WTC11 (cell line): Measurements from ENCODE around the gene HELB. TPM values are rescaled to one million over a fixed set of nuclear protein-coding genes. Genes with fewer than 3 reads are reported as not detected.
A peak's percentile ranks its signal among the peaks of the same experiment; 100 is the strongest.

Source experiments
- ATAC-seq: fragments of 200-7000 bp; cut with Tn5 transposase; 2 replicates; pipeline ENCODE4 v1.10.0; 2021; ENCODE audit warnings: mild to moderate bottlenecking, moderate library complexity
- CTCF ChIA-PET: fragments of 300-600 bp; sonication (Branson Sonifier 250); formaldehyde crosslinking; loops from one replicate; lab custom pipeline; 2021; ENCODE audit warnings: antibody characterized with exemption; lab: Charles Lee
- POLR2A ChIA-PET: fragments of 350-600 bp; sonication (Branson Sonifier 250); formaldehyde crosslinking; loops from one replicate; lab custom pipeline; 2021; ENCODE audit warnings: antibody characterized with exemption; lab: Charles Lee
- DNase-seq: peaks from one replicate; pipeline ENCODE4 v3.0.0; 2021; ENCODE audit warnings: low spot score
- H3K27ac Mint-ChIP-seq: 2 replicates; pipeline ENCODE4 v1.8.0; 2021; ENCODE audit warnings: mixed read lengths
- H3K27me3 Mint-ChIP-seq: 2 replicates; pipeline ENCODE4 v1.8.0; 2021; ENCODE audit warnings: low read depth, mild to moderate bottlenecking, moderate library complexity, mixed read lengths
- H3K36me3 Mint-ChIP-seq: 2 replicates; pipeline ENCODE4 v1.8.0; 2021; ENCODE audit warnings: mixed read lengths
- H3K4me1 Mint-ChIP-seq: 2 replicates; pipeline ENCODE4 v1.8.0; 2022; ENCODE audit warnings: mixed read lengths
- H3K4me3 Mint-ChIP-seq: 2 replicates; pipeline ENCODE4 v1.8.0; 2021; ENCODE audit warnings: mild to moderate bottlenecking, moderate library complexity, mixed read lengths
- H3K9me3 Mint-ChIP-seq: 2 replicates; pipeline ENCODE4 v1.8.0; 2021; ENCODE audit warnings: mixed read lengths
- HMGA2 ChIP-seq: fragments of 250-450 bp; sonication (Bioruptor Pico); IDR thresholded peaks from 2 replicates; pipeline ENCODE4 v1.4.0; 2021; ENCODE audit warnings: mild to moderate bottlenecking, moderate library complexity
- KAT7 ChIP-seq: sonication (generic); formaldehyde crosslinking; IDR thresholded peaks from 2 replicates; pipeline ENCODE4 v1.8.1; 2023; ENCODE audit warnings: missing genetic modification reagents, mild to moderate bottlenecking, borderline replicate concordance
- NR2C2 ChIP-seq: sonication (generic); formaldehyde crosslinking; IDR thresholded peaks from 2 replicates; pipeline ENCODE4 v1.8.0; 2022; ENCODE audit warnings: mild to moderate bottlenecking, missing genetic modification reagents
- total RNA-seq: library from RNA; stranded (reverse); gene quantifications from 3 replicates; pipeline ENCODE4 v1.2.3, GENCODE V29; 2021
- TF ChIP-seq, protein P1 (sequence below): fragments of 250-450 bp; sonication (Bioruptor Pico); IDR thresholded peaks from 2 replicates; pipeline ENCODE4 v1.9.0; 2021; ENCODE audit warnings: mild to moderate bottlenecking, borderline replicate concordance
- TF ChIP-seq, protein P2 (sequence below): sonication (generic); formaldehyde crosslinking; IDR thresholded peaks from 2 replicates; pipeline ENCODE4 v1.8.1; 2022; ENCODE audit warnings: mild to moderate bottlenecking, moderate library complexity, missing genetic modification reagents
- TF ChIP-seq, protein P3 (sequence below): fragments of 250-450 bp; sonication (Bioruptor Pico); IDR thresholded peaks from 2 replicates; pipeline ENCODE4 v1.9.0; 2021; ENCODE audit warnings: mild to moderate bottlenecking
- TF ChIP-seq, protein P4 (sequence below): fragments of 200-600 bp; IDR thresholded peaks from 2 replicates; pipeline ENCODE4 v1.8.0; 2022; ENCODE audit warnings: antibody characterized with exemption

HELB gene
- total RNA-seq, 1 experiment from 2014 or later = 9.7 TPM

DNA sequence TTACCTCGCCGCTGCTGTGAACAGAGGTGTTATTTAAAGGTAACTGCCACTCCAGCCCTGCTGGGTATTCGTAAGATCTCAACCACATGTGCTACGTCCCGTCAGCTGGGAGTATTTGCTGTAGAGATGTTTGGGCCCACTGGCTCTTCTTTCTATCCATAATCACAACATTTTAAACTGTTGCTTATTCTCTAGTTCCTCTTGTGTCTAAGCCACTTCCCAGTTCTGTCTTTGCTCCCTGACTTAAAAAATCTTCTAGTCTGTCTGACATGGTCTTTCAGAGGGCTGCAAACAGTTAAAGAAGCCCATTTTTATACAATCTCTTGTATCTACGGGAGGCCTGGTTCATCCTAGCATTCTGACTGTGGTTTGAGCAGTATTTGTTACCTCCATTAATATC is 33.2 kb upstream of the HELB start (continued):
- TF ChIP-seq, protein P1, sequence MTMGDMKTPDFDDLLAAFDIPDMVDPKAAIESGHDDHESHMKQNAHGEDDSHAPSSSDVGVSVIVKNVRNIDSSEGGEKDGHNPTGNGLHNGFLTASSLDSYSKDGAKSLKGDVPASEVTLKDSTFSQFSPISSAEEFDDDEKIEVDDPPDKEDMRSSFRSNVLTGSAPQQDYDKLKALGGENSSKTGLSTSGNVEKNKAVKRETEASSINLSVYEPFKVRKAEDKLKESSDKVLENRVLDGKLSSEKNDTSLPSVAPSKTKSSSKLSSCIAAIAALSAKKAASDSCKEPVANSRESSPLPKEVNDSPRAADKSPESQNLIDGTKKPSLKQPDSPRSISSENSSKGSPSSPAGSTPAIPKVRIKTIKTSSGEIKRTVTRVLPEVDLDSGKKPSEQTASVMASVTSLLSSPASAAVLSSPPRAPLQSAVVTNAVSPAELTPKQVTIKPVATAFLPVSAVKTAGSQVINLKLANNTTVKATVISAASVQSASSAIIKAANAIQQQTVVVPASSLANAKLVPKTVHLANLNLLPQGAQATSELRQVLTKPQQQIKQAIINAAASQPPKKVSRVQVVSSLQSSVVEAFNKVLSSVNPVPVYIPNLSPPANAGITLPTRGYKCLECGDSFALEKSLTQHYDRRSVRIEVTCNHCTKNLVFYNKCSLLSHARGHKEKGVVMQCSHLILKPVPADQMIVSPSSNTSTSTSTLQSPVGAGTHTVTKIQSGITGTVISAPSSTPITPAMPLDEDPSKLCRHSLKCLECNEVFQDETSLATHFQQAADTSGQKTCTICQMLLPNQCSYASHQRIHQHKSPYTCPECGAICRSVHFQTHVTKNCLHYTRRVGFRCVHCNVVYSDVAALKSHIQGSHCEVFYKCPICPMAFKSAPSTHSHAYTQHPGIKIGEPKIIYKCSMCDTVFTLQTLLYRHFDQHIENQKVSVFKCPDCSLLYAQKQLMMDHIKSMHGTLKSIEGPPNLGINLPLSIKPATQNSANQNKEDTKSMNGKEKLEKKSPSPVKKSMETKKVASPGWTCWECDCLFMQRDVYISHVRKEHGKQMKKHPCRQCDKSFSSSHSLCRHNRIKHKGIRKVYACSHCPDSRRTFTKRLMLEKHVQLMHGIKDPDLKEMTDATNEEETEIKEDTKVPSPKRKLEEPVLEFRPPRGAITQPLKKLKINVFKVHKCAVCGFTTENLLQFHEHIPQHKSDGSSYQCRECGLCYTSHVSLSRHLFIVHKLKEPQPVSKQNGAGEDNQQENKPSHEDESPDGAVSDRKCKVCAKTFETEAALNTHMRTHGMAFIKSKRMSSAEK (CRISPR knock-in tag) = no peak
- no peak for TF ChIP-seq NR2C2 (CRISPR knock-in tag)
- TF ChIP-seq, protein P2, sequence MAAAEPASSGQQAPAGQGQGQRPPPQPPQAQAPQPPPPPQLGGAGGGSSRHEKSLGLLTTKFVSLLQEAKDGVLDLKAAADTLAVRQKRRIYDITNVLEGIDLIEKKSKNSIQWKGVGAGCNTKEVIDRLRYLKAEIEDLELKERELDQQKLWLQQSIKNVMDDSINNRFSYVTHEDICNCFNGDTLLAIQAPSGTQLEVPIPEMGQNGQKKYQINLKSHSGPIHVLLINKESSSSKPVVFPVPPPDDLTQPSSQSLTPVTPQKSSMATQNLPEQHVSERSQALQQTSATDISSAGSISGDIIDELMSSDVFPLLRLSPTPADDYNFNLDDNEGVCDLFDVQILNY (CRISPR knock-in tag) = no peak
- TF ChIP-seq, protein P3, sequence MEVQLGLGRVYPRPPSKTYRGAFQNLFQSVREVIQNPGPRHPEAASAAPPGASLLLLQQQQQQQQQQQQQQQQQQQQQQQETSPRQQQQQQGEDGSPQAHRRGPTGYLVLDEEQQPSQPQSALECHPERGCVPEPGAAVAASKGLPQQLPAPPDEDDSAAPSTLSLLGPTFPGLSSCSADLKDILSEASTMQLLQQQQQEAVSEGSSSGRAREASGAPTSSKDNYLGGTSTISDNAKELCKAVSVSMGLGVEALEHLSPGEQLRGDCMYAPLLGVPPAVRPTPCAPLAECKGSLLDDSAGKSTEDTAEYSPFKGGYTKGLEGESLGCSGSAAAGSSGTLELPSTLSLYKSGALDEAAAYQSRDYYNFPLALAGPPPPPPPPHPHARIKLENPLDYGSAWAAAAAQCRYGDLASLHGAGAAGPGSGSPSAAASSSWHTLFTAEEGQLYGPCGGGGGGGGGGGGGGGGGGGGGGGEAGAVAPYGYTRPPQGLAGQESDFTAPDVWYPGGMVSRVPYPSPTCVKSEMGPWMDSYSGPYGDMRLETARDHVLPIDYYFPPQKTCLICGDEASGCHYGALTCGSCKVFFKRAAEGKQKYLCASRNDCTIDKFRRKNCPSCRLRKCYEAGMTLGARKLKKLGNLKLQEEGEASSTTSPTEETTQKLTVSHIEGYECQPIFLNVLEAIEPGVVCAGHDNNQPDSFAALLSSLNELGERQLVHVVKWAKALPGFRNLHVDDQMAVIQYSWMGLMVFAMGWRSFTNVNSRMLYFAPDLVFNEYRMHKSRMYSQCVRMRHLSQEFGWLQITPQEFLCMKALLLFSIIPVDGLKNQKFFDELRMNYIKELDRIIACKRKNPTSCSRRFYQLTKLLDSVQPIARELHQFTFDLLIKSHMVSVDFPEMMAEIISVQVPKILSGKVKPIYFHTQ (CRISPR knock-in tag) = no peak
- no peak for TF ChIP-seq KAT7 (CRISPR knock-in tag)
- no peak for TF ChIP-seq HMGA2

DNA sequence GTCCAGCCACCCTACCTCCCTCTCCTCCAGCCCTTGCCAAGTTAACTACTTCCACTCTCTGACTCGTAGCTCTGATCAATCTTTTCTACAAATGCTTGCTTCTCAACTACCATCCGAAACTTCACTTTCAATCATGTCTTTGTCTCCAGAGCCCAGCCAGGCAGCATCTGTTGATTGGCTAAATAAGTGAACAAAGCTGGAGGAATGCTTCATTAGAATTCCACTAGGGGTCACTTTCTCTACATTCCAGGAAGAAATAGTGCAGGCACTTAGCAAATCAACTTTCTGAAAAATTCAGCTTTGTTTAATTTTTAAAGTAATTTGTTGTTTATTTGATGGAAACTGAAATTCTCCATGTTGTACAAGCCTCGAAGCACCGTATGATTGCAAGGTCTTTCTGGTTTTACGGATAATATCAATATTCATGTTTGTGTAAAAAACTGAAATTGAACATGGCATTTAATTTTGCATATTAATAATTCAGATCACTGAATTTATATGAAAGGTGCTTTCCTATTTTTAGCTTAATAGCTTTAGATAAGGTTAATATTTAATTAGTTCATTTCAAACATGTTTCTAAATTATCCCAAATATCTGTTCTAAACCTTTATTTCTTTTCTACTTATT is 32.4 kb upstream of the HELB start:
- ATAC-seq = peak; percentile 78
- CTCF ChIA-PET = interaction anchor here (0.5 to 2.2 kb wide), 16 partner anchors 9 to 591 kb away, joined by 3 to 12 read pairs (median 4); partner anchors contain the start of gene HELB
- H3K36me3 Mint-ChIP-seq = no peaks in the 10 kb centered on the region
- TF ChIP-seq, protein P1 (CRISPR knock-in tag) = no peak
- TF ChIP-seq, protein P4, sequence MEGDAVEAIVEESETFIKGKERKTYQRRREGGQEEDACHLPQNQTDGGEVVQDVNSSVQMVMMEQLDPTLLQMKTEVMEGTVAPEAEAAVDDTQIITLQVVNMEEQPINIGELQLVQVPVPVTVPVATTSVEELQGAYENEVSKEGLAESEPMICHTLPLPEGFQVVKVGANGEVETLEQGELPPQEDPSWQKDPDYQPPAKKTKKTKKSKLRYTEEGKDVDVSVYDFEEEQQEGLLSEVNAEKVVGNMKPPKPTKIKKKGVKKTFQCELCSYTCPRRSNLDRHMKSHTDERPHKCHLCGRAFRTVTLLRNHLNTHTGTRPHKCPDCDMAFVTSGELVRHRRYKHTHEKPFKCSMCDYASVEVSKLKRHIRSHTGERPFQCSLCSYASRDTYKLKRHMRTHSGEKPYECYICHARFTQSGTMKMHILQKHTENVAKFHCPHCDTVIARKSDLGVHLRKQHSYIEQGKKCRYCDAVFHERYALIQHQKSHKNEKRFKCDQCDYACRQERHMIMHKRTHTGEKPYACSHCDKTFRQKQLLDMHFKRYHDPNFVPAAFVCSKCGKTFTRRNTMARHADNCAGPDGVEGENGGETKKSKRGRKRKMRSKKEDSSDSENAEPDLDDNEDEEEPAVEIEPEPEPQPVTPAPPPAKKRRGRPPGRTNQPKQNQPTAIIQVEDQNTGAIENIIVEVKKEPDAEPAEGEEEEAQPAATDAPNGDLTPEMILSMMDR = 0 out of 2 replicates have a peak, but pooled peaks have one; percentile 26
- TF ChIP-seq, all 79 proteins: peak for 1
- no peaks in the 10 kb centered on the region for H3K27me3 Mint-ChIP-seq
- H3K27ac Mint-ChIP-seq = no peak overlapping the region
- DNase-seq = no peak
- H3K4me1 Mint-ChIP-seq = peaks cover 17% of the 10 kb centered on the region
- H3K4me3 Mint-ChIP-seq = no peak overlapping the region
- POLR2A ChIA-PET = interaction anchor here (1.6 kb wide), 1 partner anchor 33 kb away, joined by 3 read pairs; the partner anchor contains the start of gene HELB
- H3K9me3 Mint-ChIP-seq = no peaks in the 10 kb centered on the region
